SK-MEL-5 (cell line): ENCODE data around the gene PCDH9. TPM values are rescaled to one million over a fixed set of nuclear protein-coding genes. Genes with fewer than 3 reads are reported as not detected.

Experiments used
- DNase-seq: peaks from one replicate; pipeline ENCODE4 v3.0.0-alpha.2; 2016; ENCODE audit warnings: low read depth, low spot score
- in situ Hi-C: cut with HindIII; loops from 2 replicates; pipeline ENCODE4 v1.10.0; 2016; ENCODE audit warnings: low sequenced_read_pairs, high pct_unique_total_duplicates, low pct_unique_long_range_greater_than_20kb
- total RNA-seq: library from RNA; depleted of rRNA; stranded (reverse); fragments of >200 nt; shearing (Covaris generic); gene quantifications from 2 replicates; pipeline ENCODE4 v1.2.3, GENCODE V29; 2014

PCDH9 gene
- total RNA-seq, 1 experiment from 2014 or later: 1.4 TPM

DNA sequence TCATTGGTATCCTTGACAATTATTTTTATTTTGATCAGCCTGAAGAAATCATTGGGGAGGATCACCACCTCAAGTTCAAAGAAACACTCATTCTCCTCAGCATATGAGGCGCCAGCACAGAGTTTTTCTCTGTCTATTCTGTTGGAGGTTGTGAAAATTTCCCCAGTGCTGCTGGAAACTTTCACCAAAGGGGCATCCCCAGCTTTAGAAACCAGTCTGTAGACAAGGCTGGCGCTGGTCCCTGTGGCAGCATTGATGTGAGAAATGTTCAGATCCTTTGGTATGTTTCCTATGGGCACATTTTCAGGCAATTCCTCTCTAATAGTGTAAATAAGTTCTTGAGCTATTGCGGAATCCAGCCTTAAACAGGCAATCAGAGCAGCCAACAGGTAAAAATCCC lies 2.1 kb downstream of the PCDH9 start:
- in situ Hi-C loops: no loop called here
- DNase-seq: no peak

DNA sequence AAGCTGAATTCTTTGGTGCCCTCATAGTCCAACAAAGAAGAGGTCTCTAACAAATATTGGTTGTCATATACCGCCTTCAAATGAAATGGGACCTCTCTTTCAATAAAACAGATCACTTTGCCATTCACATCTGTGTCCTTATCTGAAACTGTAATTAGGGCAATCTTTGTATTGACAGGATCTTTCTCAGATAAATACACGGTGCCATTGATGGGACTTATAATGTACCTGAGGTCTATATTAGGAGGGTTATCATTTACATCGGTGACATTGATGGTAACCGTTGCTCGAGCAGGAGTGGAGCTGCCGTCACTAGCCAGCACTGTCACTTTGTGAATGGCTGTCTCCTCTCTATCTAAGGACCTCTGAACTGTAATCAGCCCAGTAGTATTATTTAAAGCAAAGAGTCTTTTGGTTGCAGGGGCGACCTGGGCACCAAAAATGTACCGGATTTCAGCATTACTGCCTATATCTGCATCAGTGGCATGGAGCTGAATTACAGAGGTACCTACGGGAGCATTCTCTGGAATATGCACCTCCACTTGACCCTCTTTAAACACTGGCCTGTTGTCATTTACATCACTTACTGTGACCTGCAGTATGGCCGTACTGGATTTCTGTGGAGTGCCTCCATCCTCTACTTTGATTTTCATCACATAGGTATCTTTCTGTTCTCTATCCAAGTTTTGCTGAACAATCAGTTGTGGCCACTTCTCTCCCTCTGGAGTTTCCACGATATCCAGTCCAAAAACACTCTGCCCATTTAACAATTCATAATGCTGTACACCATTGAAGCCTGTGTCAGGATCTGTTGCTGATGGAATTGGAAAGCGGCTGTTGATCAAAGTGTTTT lies 2.8 kb downstream of the PCDH9 start:
- in situ Hi-C loops: no loop called here
- no peak for DNase-seq

DNA sequence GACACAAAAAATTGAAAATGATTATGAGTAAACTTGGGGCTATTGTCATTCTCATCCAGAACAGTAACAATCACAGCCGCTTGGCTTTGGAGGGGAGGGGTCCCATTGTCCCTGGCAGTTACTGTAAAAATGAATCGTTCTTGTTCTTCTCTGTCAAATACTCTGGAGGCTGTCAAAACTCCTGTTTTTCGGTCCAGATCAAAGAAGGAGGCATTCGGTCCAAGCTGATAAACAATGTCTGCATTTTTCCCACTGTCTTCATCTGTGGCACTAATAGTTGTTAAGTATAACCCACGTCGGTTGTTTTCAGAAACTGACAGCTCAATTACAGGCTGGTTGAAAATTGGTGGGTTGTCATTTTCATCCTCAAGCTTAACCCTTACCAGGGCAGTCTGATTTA lies 3.4 kb downstream of the PCDH9 start:
- no peak for DNase-seq
- in situ Hi-C loops: no loop called here

DNA sequence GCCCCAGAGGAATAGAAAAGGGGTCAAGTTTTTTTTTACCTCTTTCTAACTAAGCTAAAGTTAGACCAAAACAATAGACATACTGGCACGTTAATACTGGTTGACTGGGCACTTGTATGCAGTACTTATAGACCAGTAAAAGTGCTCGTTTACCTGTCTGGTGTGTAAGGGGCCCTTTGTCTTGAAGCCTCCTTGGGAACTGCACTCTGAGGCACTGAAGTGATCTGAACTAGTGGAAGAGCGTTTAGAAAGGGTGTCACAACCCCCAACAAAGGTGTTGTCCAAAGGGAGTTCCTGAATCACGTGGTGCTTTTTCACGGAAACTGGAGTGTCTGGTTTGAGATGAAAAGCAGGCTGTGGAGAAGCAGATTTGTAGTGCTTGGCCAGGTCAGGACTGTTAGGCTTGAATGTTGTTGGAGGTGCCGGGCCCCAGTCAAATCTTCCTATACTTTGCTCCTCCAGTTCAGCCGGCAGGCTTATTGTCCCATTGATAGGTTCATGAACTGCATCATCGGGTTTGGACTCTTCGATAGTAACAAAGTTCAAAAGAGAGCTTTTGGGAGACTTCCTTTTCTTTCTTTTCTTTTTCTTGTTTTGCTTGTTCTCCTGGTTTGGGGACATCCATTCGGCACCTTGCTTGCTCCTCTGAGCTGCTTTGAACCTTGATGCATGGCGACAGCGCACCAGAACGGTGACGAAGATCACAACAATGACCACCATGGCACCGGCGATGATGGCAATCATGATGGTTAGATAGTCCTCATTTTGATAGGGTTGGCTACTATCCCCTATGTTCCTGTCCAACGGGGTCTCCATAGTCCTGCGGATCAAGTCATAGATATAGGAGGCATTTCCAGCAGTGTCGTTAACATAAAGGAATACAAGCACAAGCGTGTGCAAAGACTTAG lies 4.6 kb downstream of the PCDH9 start:
- in situ Hi-C loops: no loop called here
- DNase-seq: no peak

DNA sequence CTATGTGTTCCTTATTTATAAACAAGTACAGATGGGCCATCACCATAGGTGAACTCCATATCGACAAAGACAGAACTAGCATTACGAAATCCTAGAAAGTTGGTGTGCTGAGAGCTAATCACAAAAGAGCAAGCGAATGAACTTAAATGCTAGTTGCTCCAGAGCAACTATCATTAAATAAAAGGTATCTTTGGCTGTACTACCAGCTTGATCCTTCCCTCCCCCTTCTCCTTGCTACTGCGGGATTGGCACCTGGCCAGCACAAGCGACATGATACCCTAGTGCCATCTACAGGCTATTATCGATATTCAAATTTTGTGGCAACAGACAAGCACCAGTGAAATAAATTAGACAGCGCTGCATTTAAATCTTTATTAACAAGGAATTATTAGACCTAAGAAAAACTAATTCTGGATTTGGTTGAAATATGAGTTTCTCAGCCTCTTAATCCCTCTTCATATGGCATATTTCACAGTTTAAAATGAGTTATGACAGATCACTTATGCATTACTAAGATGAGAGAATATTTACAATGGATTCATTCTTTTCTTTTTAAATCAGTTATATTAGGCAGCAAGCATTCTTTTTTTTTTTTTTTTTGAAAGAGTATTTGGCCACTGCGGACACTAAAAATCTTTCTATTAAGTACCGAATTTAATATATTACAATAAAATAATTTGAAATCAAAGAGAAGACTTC lies 5.8 kb downstream of the PCDH9 start:
- in situ Hi-C loops: loop anchor here (25.0 kb wide), 1 partner anchor 112 kb away; no protein-coding TSS in a partner anchor
- peak; percentile 85 for DNase-seq

DNA sequence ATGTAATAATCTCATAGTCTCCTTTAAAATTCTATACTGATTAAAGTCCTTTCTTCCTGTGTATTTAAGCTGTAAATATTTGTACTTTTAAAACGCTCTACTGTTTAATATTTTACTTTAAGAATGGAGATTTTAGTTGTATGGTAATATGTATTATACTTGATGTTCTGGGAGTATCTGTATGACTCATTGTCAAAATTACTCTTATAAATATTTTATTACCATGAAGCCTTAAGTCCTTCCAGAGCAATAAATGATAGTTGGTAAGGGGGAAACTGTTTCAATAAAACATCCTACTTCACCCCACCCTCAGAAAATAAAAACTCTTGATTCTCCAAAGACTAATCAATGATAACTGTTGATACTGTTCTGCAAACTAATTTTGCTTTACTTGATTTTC lies 6.4 kb downstream of the PCDH9 start:
- in situ Hi-C loops: loop anchor here (25.0 kb wide), 1 partner anchor 111 kb away; no protein-coding TSS in a partner anchor

DNA sequence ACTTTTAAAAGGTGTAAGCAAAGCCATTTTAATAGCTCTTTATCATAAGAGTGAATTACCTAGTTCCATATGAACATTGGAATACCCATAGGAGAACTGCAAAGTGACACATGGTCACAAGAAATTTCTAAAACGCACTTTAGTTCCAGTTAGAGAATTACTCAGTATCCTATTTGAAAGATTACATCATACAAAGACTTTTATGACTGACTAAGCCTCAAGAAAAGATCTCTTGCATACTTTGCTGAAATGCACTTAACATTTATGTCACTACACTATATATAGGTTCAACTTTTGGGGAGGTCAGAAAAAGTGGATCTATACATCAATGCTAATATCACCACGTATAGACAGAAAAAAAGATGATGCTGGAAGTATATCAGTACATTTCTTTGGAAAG lies 7.1 kb downstream of the PCDH9 start:
- in situ Hi-C loops: loop anchor here (25.0 kb wide), 1 partner anchor 111 kb away; no protein-coding TSS in a partner anchor
- DNase-seq: peak; percentile 13

More for the DNA sequence above, 6.4 kb downstream of the PCDH9 start:
- no peak for DNase-seq

DNA sequence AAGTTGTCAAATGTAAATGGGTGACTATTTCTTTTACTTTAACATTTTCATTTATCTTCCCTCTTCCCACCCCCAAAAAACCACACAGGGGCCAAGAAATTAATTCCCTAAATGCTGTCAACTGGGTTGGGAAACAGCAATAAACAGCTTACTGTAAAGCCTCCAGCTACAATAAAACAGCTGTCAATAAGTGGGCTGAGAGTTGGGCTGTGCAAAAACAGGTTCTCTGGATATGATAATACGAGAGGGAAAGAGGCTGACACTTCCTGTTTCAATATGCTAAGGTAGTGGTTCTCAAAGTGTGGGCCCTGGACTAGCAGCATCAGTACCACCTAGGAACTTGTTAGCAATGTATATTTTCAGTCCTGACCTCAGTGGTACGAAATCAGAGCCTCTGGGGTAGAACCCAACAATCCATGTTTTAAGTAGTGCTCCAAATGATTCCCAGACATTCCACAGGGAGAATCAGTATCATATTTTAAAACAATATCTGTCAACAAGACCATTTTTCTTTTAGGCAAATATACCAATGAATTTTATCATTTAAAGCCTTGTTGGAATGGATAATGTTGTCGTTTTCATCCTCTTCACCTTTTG lies 8.4 kb downstream of the PCDH9 start:
- in situ Hi-C loops: loop anchor here (25.0 kb wide), 1 partner anchor 109 kb away; no protein-coding TSS in a partner anchor
- DNase-seq: peak; percentile 21

DNA sequence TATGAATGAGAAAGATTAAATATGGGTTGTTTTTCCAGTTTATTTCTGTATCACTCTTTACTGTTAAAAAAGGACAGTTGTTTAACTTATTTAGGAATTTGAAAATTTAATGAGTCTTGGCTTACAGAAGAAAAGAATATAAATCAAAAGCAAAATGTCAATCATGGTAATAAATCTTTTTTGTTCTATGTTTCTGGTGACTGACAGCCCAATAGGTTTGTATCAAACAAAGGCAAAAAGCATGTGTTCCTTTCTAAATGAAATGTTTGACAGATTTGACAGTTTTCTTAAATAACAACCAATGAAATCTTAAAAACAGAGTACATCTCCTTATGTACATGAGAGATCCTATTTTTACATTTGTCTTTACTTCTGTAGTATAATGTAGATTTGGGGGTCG lies 11.0 kb downstream of the PCDH9 start:
- DNase-seq: no peak
- in situ Hi-C loops: loop anchor here (25.0 kb wide), 1 partner anchor 107 kb away; no protein-coding TSS in a partner anchor

DNA sequence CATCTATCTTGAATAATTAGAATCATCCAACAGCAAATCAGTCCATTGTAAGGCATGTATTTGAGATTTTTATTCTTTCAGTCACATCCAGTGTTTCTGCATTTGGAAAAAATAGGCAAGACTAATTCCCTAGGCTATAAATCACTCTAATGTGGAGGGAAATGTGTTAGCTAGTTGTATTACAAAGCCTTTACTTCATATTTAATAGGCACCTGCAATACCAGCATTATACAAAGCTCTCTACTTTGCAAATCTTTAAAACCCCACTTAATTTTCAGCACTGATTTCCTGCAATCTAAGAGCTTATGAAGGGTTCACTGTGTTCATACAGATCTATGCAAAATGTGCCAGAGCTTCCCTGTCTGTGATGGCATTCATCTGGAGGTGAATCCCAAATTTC lies 12.3 kb downstream of the PCDH9 start:
- in situ Hi-C loops: loop anchor here (25.0 kb wide), 1 partner anchor 106 kb away; no protein-coding TSS in a partner anchor
- no peak for DNase-seq

DNA sequence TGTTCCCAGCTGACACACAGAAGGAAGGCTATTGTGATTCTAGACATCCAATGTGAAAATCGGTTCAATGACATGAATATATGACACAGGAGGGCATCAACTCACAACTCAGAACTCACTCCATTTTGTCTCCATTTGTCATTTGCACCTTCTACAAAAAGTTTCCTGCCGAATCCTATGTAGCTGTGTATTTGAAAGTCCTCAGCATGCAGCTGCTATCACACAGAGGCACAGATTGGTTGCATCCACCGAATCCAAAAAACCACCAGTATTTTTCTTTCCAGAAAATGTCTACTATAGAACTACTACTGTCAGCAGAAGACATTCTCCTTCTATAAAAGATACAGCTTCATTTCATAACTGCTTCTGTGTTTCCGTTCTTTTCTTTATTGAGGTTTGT lies 13.3 kb downstream of the PCDH9 start:
- no peak for DNase-seq

DNA sequence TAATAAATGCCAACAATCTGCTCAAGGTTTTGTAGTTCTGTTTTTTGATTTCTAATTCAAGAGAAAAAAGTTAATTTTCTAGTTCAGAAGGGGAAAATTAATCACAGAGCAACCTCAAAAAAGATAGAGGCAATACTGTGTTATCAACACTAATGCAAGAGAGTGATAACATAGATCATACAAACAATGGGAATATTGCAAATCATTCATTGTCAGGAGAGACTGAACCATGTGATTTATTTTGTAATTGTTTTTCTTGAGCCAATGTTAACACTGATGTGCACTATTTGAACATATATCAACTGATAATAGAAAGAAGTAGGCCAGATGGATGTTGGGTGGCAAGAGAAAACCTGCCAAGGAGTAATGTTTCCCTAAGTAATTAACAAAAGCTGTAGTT lies 19.9 kb downstream of the PCDH9 start:
- in situ Hi-C loops: loop anchor here (25.0 kb wide), 1 partner anchor 98 kb away; no protein-coding TSS in a partner anchor
- DNase-seq: no peak

More for the DNA sequence above, 13.3 kb downstream of the PCDH9 start:
- in situ Hi-C loops: loop anchor here (25.0 kb wide), 1 partner anchor 105 kb away; no protein-coding TSS in a partner anchor

DNA sequence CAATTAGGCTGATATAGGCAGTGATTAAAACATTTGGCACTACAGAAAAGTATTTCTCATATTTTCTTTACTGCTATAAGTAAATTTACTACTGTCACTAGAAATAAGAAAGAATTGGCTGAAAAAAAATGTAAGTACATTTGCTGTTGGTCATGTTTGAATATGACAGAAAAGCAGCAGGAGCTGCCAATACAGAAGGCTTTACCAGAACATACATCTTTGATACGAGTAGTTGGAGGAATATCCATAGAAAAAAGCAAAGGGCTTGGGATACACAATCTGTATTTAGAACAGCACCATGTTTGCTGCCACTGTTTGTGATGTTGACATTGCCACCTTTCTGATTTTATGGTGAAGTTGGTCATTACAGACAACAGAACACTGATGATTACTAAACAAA lies 21.6 kb downstream of the PCDH9 start:
- DNase-seq: no peak
- in situ Hi-C loops: loop anchor here (25.0 kb wide), 1 partner anchor 96 kb away; no protein-coding TSS in a partner anchor

DNA sequence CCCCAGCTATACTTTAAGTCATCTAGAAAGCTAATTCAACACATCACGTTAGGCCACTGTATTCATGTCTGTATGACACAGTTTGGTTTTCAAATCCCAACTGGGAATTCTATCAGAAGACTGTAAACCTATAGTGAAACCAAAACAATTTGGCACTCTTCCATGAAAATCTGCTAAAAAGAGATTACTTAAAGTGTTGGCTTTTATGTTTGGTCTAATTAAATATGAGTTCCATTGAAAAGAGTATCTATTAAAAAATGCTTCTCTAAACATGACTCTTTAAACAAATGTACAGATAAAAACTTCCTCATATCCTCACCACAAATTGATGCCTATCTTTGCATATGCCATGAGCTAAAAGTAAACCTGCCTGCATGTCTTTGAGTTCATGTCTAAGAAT lies 25.4 kb downstream of the PCDH9 start:
- peak; percentile 14 for DNase-seq
- in situ Hi-C loops: loop anchor here (25.0 kb wide), 1 partner anchor 92 kb away; no protein-coding TSS in a partner anchor

DNA sequence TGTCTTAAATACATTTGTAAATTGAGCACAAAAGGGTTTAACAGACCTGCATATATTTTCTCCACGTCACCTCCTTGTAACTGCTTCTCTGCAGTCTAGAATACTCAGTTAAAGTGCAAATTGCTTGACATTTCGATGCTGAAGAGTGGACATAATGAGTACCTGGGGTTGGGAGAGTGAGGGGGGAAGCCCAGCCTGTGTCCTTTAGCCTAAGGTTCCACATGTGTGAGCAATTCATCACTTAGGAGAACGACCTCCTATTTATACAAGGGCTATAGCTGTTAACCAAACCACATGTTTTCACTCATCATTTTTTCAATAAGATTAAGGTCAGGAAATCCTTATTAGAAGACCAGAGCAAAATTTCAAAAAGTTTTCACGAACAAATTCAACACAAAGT lies 29.5 kb downstream of the PCDH9 start:
- in situ Hi-C loops: loop anchor here (25.0 kb wide), 1 partner anchor 88 kb away; no protein-coding TSS in a partner anchor
- no peak for DNase-seq

DNA sequence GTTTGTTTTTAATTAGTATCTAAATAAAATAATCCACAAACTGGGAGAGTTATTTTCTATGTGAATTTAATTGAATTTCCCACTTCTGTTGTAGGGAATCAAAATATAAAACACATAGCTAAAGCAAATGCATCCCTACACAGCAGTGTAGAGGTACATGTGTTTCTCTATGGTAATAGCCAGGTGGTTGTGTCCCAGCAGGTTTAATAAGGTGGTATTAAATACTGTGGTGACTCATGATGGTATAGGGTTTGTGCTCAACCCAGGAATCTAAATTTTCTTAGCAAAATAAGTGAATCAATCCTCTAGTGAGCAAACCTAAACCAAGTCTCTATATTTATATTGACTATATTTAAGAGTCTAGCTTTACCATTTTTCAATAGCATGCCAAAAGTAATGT lies 30.0 kb downstream of the PCDH9 start:
- in situ Hi-C loops: loop anchor here (25.0 kb wide), 1 partner anchor 88 kb away; no protein-coding TSS in a partner anchor
- DNase-seq: no peak

DNA sequence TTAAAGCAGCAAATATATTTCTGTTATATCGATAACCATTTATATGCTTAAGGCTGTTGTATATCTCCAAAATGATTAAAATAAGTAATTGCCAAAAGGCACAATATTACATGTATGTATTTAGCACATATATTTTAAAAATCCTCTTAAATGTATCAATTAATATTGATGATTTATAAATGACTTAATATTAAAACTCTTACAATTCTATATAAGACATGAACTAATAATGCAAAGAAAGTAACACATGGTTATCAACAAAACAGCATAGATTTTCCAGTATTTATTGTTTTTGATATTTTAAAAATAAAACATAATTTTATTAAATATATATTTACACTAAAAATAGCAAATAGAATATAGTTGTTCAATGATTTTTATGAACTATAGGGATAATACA lies 32.4 kb downstream of the PCDH9 start:
- in situ Hi-C loops: no loop called here
- DNase-seq: no peak
